ENCODE results near the gene ARRDC5.

Gene ARRDC5

DNA sequence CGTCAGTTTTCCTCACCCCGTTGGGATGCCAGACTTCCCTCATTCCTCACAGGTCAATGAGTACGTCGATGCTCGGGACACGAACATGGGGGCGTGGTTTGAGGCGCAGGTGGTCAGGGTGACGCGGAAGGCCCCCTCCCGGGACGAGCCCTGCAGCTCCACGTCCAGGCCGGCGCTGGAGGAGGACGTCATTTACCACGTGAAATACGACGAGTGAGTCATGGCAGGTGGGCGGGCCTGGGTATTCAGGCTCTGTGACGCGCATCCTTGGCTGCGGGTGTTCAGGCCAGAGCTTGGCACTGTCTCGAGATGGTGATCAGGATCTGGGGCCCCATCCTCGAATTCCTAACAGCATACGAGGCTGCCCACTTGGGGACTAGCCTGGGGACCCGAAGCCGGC, 28.0 kb upstream of the ARRDC5 start:
- Histone ChIP-seq H3K27me3 (ENCODE audit: low read depth, low read length) (no peaks in the 10 kb centered on the region), H3K4me1 (ENCODE audit: low read length) (no peaks in the 10 kb centered on the region), H3K9ac (ENCODE audit: low read length) (no peak overlapping the region), H2AFZ (ENCODE audit: low read depth, low read length) (no peak overlapping the region), H3K9me3 (ENCODE audit: insufficient read depth, low read length) (no peaks in the 10 kb centered on the region), H3K79me2 (ENCODE audit: low read length) (peaks cover 67% of the 10 kb centered on the region), H4K20me1 (ENCODE audit: insufficient read depth, low read length) (peaks cover 53% of the 10 kb centered on the region), H3K4me2 (ENCODE audit: low read length) (no peak overlapping the region), H3K4me3 (ENCODE audit: low read length) (no peak overlapping the region), H3K27ac (ENCODE audit: low read length) (no peak overlapping the region), H3K36me3 (replicated peaks; ENCODE audit: low read depth, low read length) (peaks cover 53% of the 10 kb centered on the region)
- TF ChIP-seq, protein P1, sequence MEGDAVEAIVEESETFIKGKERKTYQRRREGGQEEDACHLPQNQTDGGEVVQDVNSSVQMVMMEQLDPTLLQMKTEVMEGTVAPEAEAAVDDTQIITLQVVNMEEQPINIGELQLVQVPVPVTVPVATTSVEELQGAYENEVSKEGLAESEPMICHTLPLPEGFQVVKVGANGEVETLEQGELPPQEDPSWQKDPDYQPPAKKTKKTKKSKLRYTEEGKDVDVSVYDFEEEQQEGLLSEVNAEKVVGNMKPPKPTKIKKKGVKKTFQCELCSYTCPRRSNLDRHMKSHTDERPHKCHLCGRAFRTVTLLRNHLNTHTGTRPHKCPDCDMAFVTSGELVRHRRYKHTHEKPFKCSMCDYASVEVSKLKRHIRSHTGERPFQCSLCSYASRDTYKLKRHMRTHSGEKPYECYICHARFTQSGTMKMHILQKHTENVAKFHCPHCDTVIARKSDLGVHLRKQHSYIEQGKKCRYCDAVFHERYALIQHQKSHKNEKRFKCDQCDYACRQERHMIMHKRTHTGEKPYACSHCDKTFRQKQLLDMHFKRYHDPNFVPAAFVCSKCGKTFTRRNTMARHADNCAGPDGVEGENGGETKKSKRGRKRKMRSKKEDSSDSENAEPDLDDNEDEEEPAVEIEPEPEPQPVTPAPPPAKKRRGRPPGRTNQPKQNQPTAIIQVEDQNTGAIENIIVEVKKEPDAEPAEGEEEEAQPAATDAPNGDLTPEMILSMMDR (IDR thresholded peaks at IDR 0.05; ENCODE audit: low read depth, low read length), result no peak
- no peak for TF ChIP-seq EZH2phosphoT487 (IDR thresholded peaks at IDR 0.05; ENCODE audit: low read depth)

DNA sequence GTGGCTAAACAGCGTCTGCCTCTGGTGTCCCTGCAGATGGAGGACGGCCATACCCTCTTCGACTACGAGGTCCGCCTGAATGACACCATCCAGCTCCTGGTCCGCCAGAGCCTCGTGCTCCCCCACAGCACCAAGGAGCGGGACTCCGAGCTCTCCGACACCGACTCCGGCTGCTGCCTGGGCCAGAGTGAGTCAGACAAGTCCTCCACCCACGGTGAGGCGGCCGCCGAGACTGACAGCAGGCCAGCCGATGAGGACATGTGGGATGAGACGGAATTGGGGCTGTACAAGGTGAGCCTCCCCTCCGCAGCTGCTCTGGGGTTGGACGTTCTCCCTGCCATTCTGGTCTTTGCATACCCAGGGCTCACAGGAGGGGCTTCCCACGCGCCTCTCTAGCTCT, 26.5 kb upstream of the ARRDC5 start:
- Histone ChIP-seq H3K27ac (ENCODE audit: low read length) (no peak overlapping the region), H3K9me3 (ENCODE audit: insufficient read depth, low read length) (no peaks in the 10 kb centered on the region), H3K4me2 (ENCODE audit: low read length) (no peak overlapping the region), H3K9ac (ENCODE audit: low read length) (no peak overlapping the region), H2AFZ (ENCODE audit: low read depth, low read length) (no peak overlapping the region), H3K36me3 (replicated peaks; ENCODE audit: low read depth, low read length) (peaks cover 47% of the 10 kb centered on the region), H3K79me2 (ENCODE audit: low read length) (peaks cover 70% of the 10 kb centered on the region), H4K20me1 (ENCODE audit: insufficient read depth, low read length) (peaks cover 58% of the 10 kb centered on the region), H3K4me1 (ENCODE audit: low read length) (no peaks in the 10 kb centered on the region), H3K27me3 (ENCODE audit: low read depth, low read length) (no peaks in the 10 kb centered on the region), H3K4me3 (ENCODE audit: low read length) (no peak overlapping the region)
- TF ChIP-seq, protein P1 (IDR thresholded peaks at IDR 0.05; ENCODE audit: low read depth, low read length), result no peak
- no peak for TF ChIP-seq EZH2phosphoT487 (IDR thresholded peaks at IDR 0.05; ENCODE audit: low read depth)

DNA sequence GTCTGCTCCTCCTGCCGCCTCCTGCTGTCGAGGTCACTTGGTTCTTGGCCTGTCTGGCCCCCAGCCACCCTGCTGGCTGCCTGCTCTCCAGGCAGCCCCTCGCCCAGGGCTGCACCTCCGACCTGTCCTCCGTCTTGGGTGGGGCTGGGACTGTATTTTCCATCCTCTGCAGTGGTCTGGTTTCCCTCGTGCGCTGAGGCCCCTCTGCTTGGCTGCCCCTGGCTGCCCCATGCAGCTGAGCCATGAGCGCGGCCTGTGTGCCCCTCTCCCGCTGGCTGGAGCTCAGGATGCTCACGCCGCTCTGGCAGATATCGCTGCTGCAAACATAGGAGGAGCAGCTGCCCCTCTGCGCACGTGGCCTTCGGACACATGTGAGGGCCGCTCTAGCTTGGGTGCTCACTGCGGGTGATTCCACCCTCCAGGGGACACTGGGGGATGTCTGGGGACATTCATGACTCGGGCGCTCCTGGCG, 20.6 kb upstream of the ARRDC5 start:
- H3K36me3 ChIP-seq (replicated peaks; ENCODE audit: low read depth, low read length), result peaks cover 31% of the 10 kb centered on the region
- H3K27ac ChIP-seq (ENCODE audit: low read length), result no peak overlapping the region

DNA sequence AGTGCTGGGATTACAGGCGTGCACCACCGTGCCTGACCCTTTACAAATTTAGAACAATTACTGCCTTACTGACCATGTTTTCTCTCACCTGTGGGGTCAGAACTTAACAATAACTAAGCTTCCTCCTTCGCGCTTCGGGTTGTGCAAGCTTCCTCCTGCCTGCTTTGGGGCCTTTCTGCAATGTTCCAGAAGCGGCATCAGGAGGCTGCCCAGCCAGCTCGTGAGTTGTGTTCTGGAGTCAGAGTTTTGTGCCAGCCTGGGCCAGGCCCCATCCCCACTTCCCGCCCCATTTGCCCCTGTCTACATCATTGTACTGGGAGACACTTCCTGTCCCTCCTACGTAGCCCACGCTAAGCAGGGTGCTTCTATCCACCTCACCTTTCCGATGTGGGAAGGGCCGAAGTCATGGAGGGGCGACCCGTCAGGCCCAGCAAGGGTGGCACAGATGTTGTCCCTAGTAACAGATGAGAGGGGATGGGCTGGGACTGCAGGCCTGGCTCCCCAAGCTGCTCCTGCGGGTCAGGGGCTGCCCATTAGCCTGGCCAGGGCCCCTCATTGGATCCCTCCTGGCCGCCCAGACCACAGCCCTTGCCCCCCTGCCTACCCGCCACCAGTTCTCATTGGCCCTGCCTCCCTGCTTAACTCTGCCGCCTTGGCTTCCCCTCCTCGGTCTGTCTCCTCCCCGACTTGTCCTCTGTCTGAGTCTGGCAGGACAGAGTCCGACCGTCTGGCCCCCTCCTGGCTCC, 20.0 kb upstream of the ARRDC5 start:
- no peaks in the 10 kb centered on the region for H3K9me3 ChIP-seq (ENCODE audit: insufficient read depth, low read length)
- no peaks in the 10 kb centered on the region for H3K27me3 ChIP-seq (ENCODE audit: low read depth, low read length)
- peaks cover 32% of the 10 kb centered on the region for H3K36me3 ChIP-seq (replicated peaks; ENCODE audit: low read depth, low read length)
- peaks cover 50% of the 10 kb centered on the region for H4K20me1 ChIP-seq (ENCODE audit: insufficient read depth, low read length)
- no peak overlapping the region for H3K9ac ChIP-seq (ENCODE audit: low read length)
- H2AFZ ChIP-seq (ENCODE audit: low read depth, low read length), result no peak overlapping the region
- no peak overlapping the region for H3K27ac ChIP-seq (ENCODE audit: low read length)
- no peak overlapping the region for H3K4me2 ChIP-seq (ENCODE audit: low read length)
- H3K4me1 ChIP-seq (ENCODE audit: low read length), result no peaks in the 10 kb centered on the region
- TF ChIP-seq EZH2phosphoT487 (IDR thresholded peaks at IDR 0.05; ENCODE audit: low read depth), result no peak
- TF ChIP-seq, protein P1 (IDR thresholded peaks at IDR 0.05; ENCODE audit: low read depth, low read length), result no peak
- H3K79me2 ChIP-seq (ENCODE audit: low read length), result peaks cover 100% of the 10 kb centered on the region
- H3K4me3 ChIP-seq (ENCODE audit: low read length), result no peak overlapping the region

More for the DNA sequence above, 20.6 kb upstream of the ARRDC5 start:
- Histone ChIP-seq H3K4me1 (ENCODE audit: low read length) (no peaks in the 10 kb centered on the region), H4K20me1 (ENCODE audit: insufficient read depth, low read length) (peaks cover 56% of the 10 kb centered on the region), H3K27me3 (ENCODE audit: low read depth, low read length) (no peaks in the 10 kb centered on the region), H3K9me3 (ENCODE audit: insufficient read depth, low read length) (no peaks in the 10 kb centered on the region), H2AFZ (ENCODE audit: low read depth, low read length) (no peak overlapping the region), H3K4me3 (ENCODE audit: low read length) (no peak overlapping the region), H3K9ac (ENCODE audit: low read length) (no peak overlapping the region), H3K79me2 (ENCODE audit: low read length) (peaks cover 100% of the 10 kb centered on the region), H3K4me2 (ENCODE audit: low read length) (no peak overlapping the region)
- TF ChIP-seq, protein P1 (IDR thresholded peaks at IDR 0.05; ENCODE audit: low read depth, low read length), result no peak
- no peak for TF ChIP-seq EZH2phosphoT487 (IDR thresholded peaks at IDR 0.05; ENCODE audit: low read depth)

Data from OCI-LY3 (cell line).